Activated CD8-positive, alpha-beta memory T cell treated with anti-CD3 and anti-CD28 coated beads, Interleukin-2, amount 50 U/mL, for 1 hour (primary cell): ENCODE results near the gene DGKK.

ENCODE experiments used
- DNase-seq: peaks from one replicate; pipeline ENCODE4 v3.0.0-alpha.2; 2020; ENCODE audit errors: extremely low read depth

The DGKK gene, protein sequence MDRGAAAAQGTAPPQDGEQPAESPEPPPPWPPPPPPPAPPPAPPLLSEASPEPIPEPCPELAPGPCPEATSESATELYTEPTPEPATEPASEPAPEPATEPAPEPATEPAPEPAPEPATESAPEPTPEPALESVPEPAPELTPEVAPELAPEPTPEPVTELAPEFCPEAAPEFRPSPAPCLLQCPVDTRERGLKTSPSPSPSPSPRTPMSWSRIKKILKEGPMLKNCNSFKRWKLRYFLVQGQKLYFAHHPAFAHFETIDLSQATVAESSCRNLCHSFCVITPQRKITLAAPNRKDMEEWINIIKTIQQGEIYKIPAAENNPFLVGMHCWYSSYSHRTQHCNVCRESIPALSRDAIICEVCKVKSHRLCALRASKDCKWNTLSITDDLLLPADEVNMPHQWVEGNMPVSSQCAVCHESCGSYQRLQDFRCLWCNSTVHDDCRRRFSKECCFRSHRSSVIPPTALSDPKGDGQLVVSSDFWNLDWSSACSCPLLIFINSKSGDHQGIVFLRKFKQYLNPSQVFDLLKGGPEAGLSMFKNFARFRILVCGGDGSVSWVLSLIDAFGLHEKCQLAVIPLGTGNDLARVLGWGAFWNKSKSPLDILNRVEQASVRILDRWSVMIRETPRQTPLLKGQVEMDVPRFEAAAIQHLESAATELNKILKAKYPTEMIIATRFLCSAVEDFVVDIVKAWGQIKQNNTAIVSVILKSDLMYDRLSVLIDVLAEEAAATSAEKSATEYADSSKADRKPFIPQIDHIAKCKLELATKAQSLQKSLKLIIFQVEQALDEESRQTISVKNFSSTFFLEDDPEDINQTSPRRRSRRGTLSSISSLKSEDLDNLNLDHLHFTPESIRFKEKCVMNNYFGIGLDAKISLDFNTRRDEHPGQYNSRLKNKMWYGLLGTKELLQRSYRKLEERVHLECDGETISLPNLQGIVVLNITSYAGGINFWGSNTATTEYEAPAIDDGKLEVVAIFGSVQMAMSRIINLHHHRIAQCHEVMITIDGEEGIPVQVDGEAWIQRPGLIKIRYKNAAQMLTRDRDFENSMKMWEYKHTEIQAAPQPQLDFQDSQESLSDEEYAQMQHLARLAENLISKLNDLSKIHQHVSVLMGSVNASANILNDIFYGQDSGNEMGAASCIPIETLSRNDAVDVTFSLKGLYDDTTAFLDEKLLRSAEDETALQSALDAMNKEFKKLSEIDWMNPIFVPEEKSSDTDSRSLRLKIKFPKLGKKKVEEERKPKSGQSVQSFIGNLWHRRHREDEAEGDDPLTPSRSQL

DNA sequence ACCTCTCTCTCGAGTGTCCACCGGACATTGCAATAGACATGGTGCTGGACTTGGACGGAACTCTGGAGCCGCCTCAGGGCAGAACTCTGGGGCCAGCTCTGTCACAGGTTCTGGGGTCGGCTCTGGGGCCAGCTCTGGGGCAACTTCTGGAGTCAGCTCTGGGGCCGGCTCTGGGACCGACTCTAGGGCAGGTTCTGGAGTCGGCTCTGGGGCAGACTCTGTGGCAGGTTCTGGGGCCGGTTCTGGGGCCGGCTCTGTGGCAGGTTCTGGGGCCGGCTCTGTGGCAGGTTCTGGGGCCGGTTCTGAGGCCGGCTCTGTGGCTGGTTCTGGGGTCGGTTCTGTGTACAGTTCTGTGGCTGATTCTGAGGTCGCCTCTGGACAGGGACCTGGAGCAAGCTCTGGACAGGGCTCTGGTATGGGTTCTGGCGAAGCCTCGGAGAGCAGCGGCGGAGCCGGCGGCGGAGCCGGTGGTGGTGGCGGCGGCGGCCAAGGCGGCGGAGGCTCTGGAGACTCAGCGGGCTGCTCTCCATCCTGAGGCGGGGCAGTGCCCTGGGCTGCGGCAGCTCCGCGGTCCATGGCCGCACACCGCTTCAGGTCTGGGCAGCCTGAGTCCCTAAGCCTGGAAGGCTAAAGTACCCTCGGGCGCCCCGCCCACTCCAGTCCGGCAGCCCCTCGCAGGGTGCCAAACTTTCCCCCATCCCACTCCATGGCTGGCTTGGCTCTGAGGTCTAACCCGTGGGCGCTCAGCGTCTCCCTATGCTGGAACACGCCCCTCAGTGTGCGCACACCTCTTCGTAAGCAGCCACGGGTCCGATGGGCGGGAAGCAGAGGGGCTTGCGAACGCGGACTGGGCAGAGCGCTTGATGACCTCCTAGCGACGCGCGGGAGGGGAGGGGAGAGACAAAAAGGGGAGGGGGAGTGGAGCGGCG is at the start of gene DGKK:
Gene DGKK (minus strand): TSS at position 723 of the 929 bp plus-strand sequence. CDS start 147 bp downstream, at position 576.
- no peak for DNase-seq

DNA sequence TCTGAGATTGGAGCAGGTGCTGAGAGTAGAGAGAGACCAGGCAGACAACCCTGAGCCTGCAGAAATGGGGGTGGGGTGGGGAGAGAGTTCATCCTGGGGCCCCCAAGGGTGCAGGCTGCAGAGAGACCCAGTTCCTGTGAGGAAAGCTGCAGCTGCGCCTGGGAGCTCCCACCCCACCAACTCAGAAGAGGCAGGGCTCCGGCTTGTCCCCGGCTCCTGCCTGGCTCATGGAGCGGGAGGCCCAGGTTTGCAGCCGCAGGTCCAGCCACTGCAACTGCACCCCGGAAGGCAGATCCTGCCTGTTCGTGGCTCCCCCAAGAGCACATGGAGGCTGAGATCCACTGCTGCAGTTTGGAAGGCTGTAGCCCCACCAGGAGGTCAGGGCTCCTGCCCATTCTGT is 44.2 kb upstream of the DGKK start:
- no peak for DNase-seq

- no peak for DNase-seq
Measured at GRCh38 chrX:50497114-50497513, 26.5 kb upstream of the DGKK start.

DNA sequence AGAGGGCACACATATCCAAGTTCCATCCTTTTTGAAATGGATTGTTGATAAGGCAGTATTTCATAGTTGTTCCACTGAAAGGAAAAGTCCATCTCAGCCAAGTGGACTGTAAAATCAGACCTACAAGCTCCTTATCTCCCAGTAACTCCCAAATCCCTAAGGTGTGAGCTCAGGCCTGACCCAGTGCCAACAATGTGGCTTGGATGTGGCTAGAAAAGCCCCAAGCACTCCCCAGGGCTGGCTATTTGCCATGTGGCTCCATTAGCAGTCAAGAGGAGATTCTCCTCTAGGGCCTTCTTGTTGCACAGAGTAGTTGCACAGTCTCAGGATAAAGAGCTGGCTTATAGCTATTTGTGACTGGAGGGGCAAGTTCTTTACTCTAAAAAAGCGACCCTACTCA is 25.0 kb upstream of the DGKK start:
- DNase-seq, result no peak

DNA sequence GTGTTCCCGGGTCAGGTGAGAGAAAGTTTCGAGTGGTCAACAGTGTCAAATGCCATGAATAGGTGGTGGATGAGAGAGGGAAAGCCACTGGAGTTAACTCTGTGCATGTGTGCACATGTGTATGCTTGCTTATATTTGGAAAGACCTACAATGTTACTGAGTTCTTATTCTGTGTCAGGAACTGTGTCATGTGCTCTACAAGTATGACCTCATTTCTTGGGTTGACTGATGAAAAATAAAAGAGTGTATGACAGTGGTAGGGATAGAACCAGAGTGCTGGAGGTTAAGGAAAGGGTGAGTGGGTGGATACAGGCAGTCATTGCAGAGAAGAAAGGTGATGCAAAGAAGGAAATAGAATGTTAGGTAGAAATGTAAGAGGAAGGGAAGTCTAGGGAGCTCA is 22.1 kb upstream of the DGKK start:
- no peak for DNase-seq

DNA sequence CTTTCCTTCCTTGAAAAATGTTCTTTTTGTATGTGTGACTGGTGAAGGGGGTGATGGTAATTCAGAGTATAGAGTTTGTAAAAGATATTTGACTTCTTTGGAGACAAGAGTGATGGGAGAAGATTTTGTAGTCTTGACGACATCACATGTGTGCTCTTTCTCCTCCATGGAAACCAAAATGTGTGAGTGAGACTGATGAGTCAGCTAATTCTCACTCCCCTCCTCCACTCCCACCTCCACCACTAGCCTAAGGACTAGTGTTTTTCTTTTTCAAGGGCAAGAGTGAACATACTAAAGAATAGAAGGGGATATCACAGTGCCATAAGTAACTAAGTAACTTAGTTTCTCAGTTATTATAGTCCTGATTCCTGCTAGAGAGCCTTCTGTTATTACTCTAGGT is 14.0 kb upstream of the DGKK start:
- DNase-seq, result no peak

DNA sequence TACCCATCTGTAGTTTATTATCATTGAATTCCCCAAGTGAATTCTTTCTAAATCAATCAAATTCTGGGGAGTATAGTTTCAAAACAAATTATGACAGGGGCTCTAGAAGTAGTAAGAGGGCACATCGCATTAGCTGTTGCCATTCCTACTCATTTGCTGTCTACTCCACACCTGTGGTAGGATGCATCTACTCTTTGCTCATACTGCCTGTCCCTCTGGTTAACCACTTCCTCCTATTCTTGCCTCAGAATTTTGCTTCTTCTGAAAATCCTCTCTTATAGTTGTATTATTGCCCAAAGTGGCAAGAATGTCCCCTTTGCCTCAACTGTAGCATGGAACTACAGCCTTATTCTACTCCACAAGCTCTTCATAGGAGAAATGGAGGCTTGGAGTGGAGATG is 12.7 kb upstream of the DGKK start:
- no peak for DNase-seq

- DNase-seq, result no peak
Measured at GRCh38 chrX:50475208-50475607, 4.6 kb upstream of the DGKK start.

DNA sequence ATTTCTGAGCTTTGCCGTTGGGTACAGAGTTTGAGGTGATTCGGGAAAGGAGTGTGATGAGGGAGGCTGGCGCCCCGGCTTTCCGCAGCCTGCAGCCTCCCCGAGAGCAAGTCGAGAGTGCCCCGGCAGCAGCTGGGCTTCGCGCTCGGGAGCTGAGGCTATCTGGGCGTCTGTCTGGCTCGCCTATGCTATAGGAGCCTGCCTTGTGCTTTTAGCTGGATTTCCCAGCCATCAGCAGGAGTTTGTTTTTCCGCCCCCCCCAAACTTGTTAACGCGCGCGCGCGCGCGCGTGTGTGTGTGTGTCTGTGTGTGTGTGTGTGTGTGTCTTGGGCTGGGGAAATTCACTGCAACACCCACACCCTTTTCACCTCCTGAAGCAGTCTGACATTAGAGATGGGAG is 765 bp upstream of the DGKK start:
- DNase-seq, result no peak

DNA sequence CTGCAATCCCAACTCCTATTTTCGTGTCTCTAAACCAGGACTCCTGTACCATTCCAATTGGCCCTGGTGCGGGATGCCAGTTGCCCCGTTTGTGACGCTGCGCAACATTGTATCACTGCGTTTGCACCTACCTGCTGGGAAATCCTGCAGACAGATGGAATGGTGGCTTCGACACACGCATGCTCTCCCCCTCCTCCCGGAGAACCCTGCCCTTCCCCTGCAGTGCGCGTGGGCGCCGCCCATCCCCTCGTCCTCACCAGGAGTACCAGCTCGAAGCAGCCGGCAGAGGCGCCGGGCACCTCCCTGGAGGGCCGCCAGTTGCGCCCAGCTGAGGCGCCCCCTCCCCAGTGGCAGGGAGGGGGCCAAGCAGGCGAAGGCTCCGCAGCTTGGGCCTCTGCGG is 1.4 kb downstream of the DGKK start:
- no peak for DNase-seq

- DNase-seq, result no peak
Measured at GRCh38 chrX:50459615-50460014, 11.0 kb downstream of the DGKK start.

- no peak for DNase-seq
Measured at GRCh38 chrX:50458483-50458882, 12.1 kb downstream of the DGKK start.

- no peak for DNase-seq
Measured at GRCh38 chrX:50456712-50457484, 13.7 kb downstream of the DGKK start.

DNA sequence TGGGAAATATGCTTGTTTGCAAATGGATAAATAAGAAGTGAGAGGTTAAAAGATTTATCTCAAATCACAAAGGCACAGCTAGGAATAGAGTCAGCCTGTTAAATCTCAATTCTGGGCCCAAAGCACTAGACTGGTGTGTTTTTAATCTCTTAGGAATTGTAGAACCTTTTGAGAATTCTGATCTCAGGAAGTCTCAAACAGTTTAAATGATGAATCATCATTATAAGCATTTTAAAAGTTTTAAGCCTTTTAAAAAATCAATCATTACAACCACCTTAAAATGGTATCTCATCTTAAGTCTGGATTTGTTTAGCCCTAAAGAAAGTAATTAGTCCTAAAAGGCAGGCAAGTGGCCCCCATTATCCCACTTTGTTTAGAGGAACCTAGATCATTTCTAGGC is 17.8 kb downstream of the DGKK start:
- DNase-seq, result no peak

GRCh38 chrX:50450324-50450723 is 20.3 kb downstream of the DGKK start:
- no peak for DNase-seq

GRCh38 chrX:50448565-50448964 is 22.1 kb downstream of the DGKK start:
- DNase-seq, result no peak

DNA sequence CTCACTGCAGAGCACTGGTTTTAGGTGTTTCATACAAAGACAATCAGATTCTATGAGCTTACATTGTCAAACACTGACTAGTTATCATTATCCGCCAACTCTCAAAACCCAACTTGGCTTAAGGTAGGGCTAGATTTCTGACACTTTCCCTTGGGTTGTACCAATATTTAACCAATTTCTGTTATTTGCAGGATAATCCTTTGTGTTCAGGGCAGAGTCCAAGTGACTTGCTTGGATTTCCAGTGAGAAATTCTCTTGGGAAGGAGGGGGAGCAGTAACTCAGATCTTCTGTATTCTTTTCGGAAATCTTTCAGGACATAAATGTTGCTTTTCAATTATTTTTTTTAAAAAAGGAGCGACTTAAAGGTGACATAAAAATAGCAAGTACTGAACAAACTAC is 23.1 kb downstream of the DGKK start:
- DNase-seq, result no peak

DNA sequence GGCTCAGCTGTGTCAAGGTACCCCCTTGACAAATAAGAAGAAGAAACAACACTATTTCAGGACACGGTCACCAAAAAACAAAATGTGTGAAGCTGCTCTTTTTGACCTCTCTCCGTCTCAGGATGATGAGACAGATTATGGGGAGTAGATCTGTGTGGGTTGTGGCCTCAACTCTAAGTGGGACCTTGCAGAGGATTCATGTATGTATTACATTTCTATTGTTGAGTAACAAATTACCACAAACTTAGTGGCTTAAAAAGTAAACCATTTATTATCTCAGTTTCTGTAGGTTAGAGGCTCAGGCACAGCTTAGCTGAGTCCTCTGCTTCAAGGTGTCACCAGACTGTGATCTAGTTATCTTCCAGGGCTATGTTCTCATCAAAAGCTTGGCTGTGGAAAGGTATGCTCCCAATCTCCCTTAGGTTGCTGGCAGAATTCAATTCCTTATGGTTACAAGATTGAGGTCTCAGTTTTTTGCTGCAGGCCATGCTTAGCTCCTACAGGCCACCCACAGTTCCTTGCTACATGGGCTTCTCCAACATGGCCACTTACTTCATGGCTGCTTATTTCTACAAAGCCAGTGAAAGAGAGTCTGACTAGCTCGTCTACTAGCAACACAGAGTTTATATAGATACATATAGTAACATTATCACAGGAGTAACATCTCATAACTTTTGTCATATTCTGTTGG is 28.1 kb downstream of the DGKK start:
- no peak for DNase-seq

GRCh38 chrX:50436797-50437196 is 33.8 kb downstream of the DGKK start:
- DNase-seq, result no peak

DNA sequence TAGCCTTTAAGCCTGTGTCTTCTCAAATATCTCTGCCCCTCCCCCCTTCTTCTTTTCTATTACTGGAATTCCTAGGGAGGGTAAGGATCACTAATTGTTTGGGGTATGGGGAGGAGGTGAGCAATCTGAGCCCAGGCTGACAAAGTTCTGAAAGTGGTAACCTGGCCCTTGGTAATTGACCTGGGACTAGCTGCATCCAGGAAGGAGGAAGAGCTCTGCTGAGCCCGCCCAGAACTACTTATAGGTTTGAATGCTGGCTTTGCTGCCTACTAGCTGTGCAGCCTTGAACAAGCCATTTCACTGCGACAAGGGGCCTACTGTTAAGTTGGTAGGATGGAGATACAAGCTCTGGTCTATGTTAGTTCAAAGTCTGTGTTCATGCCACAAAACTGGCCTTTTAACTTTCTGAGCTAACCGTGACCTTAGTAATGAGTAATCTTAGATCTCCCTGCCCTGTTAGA is 37.8 kb downstream of the DGKK start:
- no peak for DNase-seq
